K562 (cell line): ENCODE data around the gene KLHL22. TPM values are rescaled to one million over a fixed set of nuclear protein-coding genes. Genes with fewer than 3 reads are reported as not detected.

Experiments used
- ATAC-seq: fragments of 200-7000 bp; cut with Tn5 transposase; 3 replicates; pipeline ENCODE4 v1.9.1; 2020; ENCODE audit warnings: moderate library complexity
- BruUV-seq: library from RNA; stranded (reverse); fragments of 400-500 nt; replicated peaks from 2 replicates; lab custom pipeline; 2021; lab: Mats Ljungman, UMichigan
- CTCF ChIA-PET: fragments of 300-600 bp; formaldehyde crosslinking; extraction: SDS; loops from one replicate; lab custom pipeline; 2021; ENCODE audit warnings: low intra/inter-chr PET ratio; lab: Yijun Ruan, JAX
- POLR2A ChIA-PET: fragments of 300-600, 350-650 bp; sonication (Branson Sonifier 250); formaldehyde crosslinking; extraction: SDS; loops from one replicate; lab custom pipeline; 2021; ENCODE audit warnings: antibody characterized with exemption, inconsistent platforms; lab: Yijun Ruan, JAX
- DNase-seq, 4 experiments: peaks; one replicate each; pipeline versions ENCODE4 v3.0.0 to v3.0.0-alpha.2; 2011 to 2018; ENCODE audit warnings: low spot score in 3 of 4, mixed read lengths in 3 of 4; ENCODE audit errors: extremely low read depth in 1 of 4
- FAIRE-seq: peaks from 2 replicates; lab custom pipeline; 2011; peaks lifted over from hg19 to GRCh38; lab: Jason Lieb, UNC
- H2AFZ ChIP-seq: 2 replicates; pipeline ENCODE4 v1.6.0; 2011; ENCODE audit warnings: low read depth, low read length, control low read depth, inconsistent platforms
- H3K27ac ChIP-seq: fragments of 200-600 bp; 3 replicates; pipeline ENCODE4 v1.8.0; 2011; ENCODE audit warnings: low read depth, mild to moderate bottlenecking, control low read depth, inconsistent platforms, low read length, moderate library complexity, mixed read lengths; ENCODE audit errors: extremely low read depth
- H3K27me3 ChIP-seq, 2 experiments: fragments of 300-600 bp in 1 of 2; 2 replicates in 1 of 2; 3 replicates in 1 of 2; pipeline versions ENCODE4 v1.6.0 to v1.8.0; 2011; ENCODE audit warnings: inconsistent platforms in 2 of 2, low read length in 2 of 2, mild to moderate bottlenecking in 1 of 2, mixed read lengths in 1 of 2, moderate library complexity in 1 of 2; ENCODE audit not compliant: control insufficient read depth in 2 of 2, insufficient read depth in 2 of 2
- H3K36me3 ChIP-seq: fragments of 300-600 bp; 3 replicates; pipeline ENCODE4 v1.8.0; 2011; ENCODE audit warnings: mild to moderate bottlenecking, low read length, inconsistent platforms; ENCODE audit not compliant: control insufficient read depth, insufficient read depth
- H3K4me1 ChIP-seq, 2 experiments: fragments of 200-600 bp in 1 of 2; replicated peaks in 1 of 2; 2 replicates in 1 of 2; 3 replicates in 1 of 2; pipeline versions ENCODE4 v1.5.1 to v1.8.0; 2011; ENCODE audit warnings: inconsistent platforms in 2 of 2, low read length in 2 of 2, mild to moderate bottlenecking in 1 of 2, mixed read lengths in 1 of 2, moderate library complexity in 1 of 2; ENCODE audit not compliant: control insufficient read depth in 2 of 2, insufficient read depth in 2 of 2
- H3K4me2 ChIP-seq: 2 replicates; pipeline ENCODE4 v1.6.1; 2011; ENCODE audit warnings: low read length, control low read depth, inconsistent platforms, mixed read lengths; ENCODE audit not compliant: insufficient read depth
- H3K4me3 ChIP-seq: fragments of 200-600 bp; sonication (generic), shearing (Covaris generic); 2 replicates; pipeline ENCODE4 v1.5.1; 2016; ENCODE audit warnings: control low read depth, inconsistent platforms
- H3K79me2 ChIP-seq: fragments of 200-600 bp; 3 replicates; pipeline ENCODE4 v1.8.0; 2011; ENCODE audit warnings: low read length, inconsistent platforms; ENCODE audit not compliant: control insufficient read depth, insufficient read depth
- H3K9ac ChIP-seq, 2 experiments: 2 replicates each; pipeline versions ENCODE4 v1.6.0 to v1.6.1; 2011; ENCODE audit warnings: low read depth in 2 of 2, low read length in 2 of 2, control low read depth in 1 of 2, inconsistent platforms in 1 of 2, mild to moderate bottlenecking in 1 of 2, mixed read lengths in 1 of 2; ENCODE audit not compliant: insufficient read depth in 1 of 2
- H3K9me1 ChIP-seq: one replicate; pipeline ENCODE4 v1.6.0; 2011; ENCODE audit warnings: inconsistent platforms, mild to moderate bottlenecking, low read length, moderate library complexity; ENCODE audit not compliant: control insufficient read depth, insufficient read depth
- H3K9me3 ChIP-seq: replicated peaks from 2 replicates; pipeline ENCODE4 v1.5.1; 2011; ENCODE audit warnings: low read depth, low read length, inconsistent platforms; ENCODE audit not compliant: control insufficient read depth, insufficient read depth
- H4K20me1 ChIP-seq: replicated peaks from 2 replicates; pipeline ENCODE4 v1.6.1; 2011; ENCODE audit warnings: low read length, inconsistent platforms, mixed read lengths; ENCODE audit not compliant: control insufficient read depth, insufficient read depth
- AFF1 ChIP-seq, 2 experiments: fragments of 450-650 bp; IDR thresholded peaks; 2 replicates each; pipeline ENCODE4 v1.6.1; 2018; ENCODE audit warnings: mild to moderate bottlenecking in 2 of 2, low read depth in 1 of 2; ENCODE audit not compliant: partially characterized antibody in 2 of 2
- E2F6 ChIP-seq, 2 experiments: IDR thresholded peaks; 2 replicates each; pipeline ENCODE4 v1.6.1; 2011; ENCODE audit warnings: borderline replicate concordance in 1 of 2, control low read depth in 1 of 2, low read depth in 1 of 2, low read length in 1 of 2, mild to moderate bottlenecking in 1 of 2, mixed read lengths in 1 of 2, moderate library complexity in 1 of 2; ENCODE audit not compliant: insufficient read depth in 1 of 2, insufficient read length in 1 of 2, poor library complexity in 1 of 2, severe bottlenecking in 1 of 2; ENCODE audit errors: extremely low read depth in 1 of 2
- HCFC1 ChIP-seq: IDR thresholded peaks from 2 replicates; pipeline ENCODE4 v1.6.1; 2012; ENCODE audit warnings: low read depth, low read length, improper control_type of control experiment
- NR2C2 ChIP-seq, 2 experiments: fragments of 200-800 bp in 1 of 2; sonication (Bioruptor generic) in 1 of 2; sonication (generic) in 1 of 2; formaldehyde crosslinking in 1 of 2; IDR thresholded peaks; 2 replicates each; pipeline versions ENCODE4 v1.6.1 to v1.8.0; 2016 to 2022; ENCODE audit warnings: mild to moderate bottlenecking in 1 of 2, missing compliant biosample characterization in 1 of 2, missing genetic modification characterization in 1 of 2, missing genetic modification reagents in 1 of 2
- PHB2 ChIP-seq: fragments of 450-650 bp; IDR thresholded peaks from 2 replicates; pipeline ENCODE4 v1.6.1; 2017; ENCODE audit warnings: low read depth
- PHF8 ChIP-seq: fragments of 200-600 bp; sonication (generic); IDR thresholded peaks from 2 replicates; pipeline ENCODE4 v1.6.1; 2012; ENCODE audit warnings: mixed run types, mild to moderate bottlenecking, inconsistent platforms, low read length, moderate library complexity, borderline replicate concordance
- POLR2G ChIP-seq: fragments of 200-400 bp; formaldehyde crosslinking; IDR thresholded peaks from 2 replicates; pipeline ENCODE4 v1.6.1; 2017; ENCODE audit warnings: low read depth, mild to moderate bottlenecking, antibody characterized with exemption, low read length, moderate library complexity
- RBM17 ChIP-seq: fragments of 200-400 bp; formaldehyde crosslinking; IDR thresholded peaks from 2 replicates; pipeline ENCODE4 v1.6.1; 2017; ENCODE audit warnings: low read depth, mild to moderate bottlenecking, low read length, borderline replicate concordance
- SRSF3 ChIP-seq: fragments of 200-400 bp; formaldehyde crosslinking; IDR thresholded peaks from 2 replicates; pipeline ENCODE4 v1.6.1; 2016; ENCODE audit warnings: mild to moderate bottlenecking, low read length, moderate library complexity; ENCODE audit not compliant: insufficient read depth
- ZKSCAN8 ChIP-seq: fragments of 200-800 bp; sonication (Bioruptor generic); IDR thresholded peaks from 2 replicates; pipeline ENCODE4 v1.6.1; 2016; ENCODE audit warnings: missing genetic modification characterization, missing compliant biosample characterization
- ZNF274 ChIP-seq: IDR thresholded peaks from 2 replicates; pipeline ENCODE4 v1.6.1; 2011; ENCODE audit warnings: low read depth, mild to moderate bottlenecking, low read length, moderate library complexity, borderline replicate concordance
- ZNF277 ChIP-seq: fragments of 250-450 bp; sonication (Bioruptor Pico); IDR thresholded peaks from 2 replicates; pipeline ENCODE4 v1.8.0; 2022; ENCODE audit warnings: inconsistent platforms, mild to moderate bottlenecking, moderate library complexity, borderline replicate concordance
- ZNF511 ChIP-seq: sonication (generic); formaldehyde crosslinking; IDR thresholded peaks from 2 replicates; pipeline ENCODE4 v1.8.0; 2022; ENCODE audit warnings: mild to moderate bottlenecking, missing genetic modification reagents
- ZNF696 ChIP-seq: fragments of 250-450 bp; sonication (Bioruptor Pico); conservative IDR thresholded peaks from 2 replicates; pipeline ENCODE4 v1.4.0; 2020; ENCODE audit warnings: mild to moderate bottlenecking, moderate library complexity
- WGBS: fragments of 100-300 bp; shearing (Covaris generic); methylation state at CpG from one replicate; pipeline ENCODE4 v1.1.6; 2016; ENCODE audit warnings: low coverage, mixed read lengths; ENCODE audit not compliant: insufficient coverage; ENCODE audit errors: missing lambda C conversion rate; 5-methylcytosine and 5-hydroxymethylcytosine counted together
- in situ Hi-C: fragments of 300-500 bp; cut with MboI; formaldehyde crosslinking; loops from 4 replicates; pipeline ENCODE4 v1.15.0; 2018; ENCODE audit warnings: inconsistent platforms, mixed read lengths
- intact Hi-C: fragments of 100-400 bp; cut with micrococcal nuclease; formaldehyde crosslinking; loops from 2 replicates; pipeline ENCODE4 v1.14.2; 2022
- polyA plus RNA-seq, 8 experiments: library from polyadenylated mRNA; depleted of rRNA in 4 of 8; stranded (reverse) in 5 of 8; unstranded in 3 of 8; fragments of >200 nt; fragmentation: Nextera tagmentation in 2 of 8; fragmentation: Illumina TruSeq in 1 of 8; extraction: Ambion mirVana in 2 of 8; extraction: Trizol in 1 of 8; gene quantifications; 2 replicates each; pipeline versions ENCODE4 v1.2.1 to v1.2.3, GENCODE V29; 2011 to 2014; ENCODE audit warnings: inconsistent platforms in 1 of 8, missing spikeins in 1 of 8
- total RNA-seq, 7 experiments: library from RNA; depleted of rRNA in 6 of 7; stranded (reverse); fragments of >200 nt in 6 of 7; fragmentation: Illumina TruSeq in 2 of 7; extraction: Trizol in 2 of 7; gene quantifications; 2 replicates each; pipeline versions ENCODE4 v1.2.1 to v1.2.3, GENCODE V29; 2011 to 2021; ENCODE audit warnings: low replicate concordance in 1 of 7

Gene KLHL22
- total and polyA plus RNA-seq, 9 of the 15 experiments (the other 6 are each of a cell fraction or from before 2014, with no cell fraction given), result 1.3 to 25.6 (median 15.2) TPM

- FAIRE-seq (no peak), DNase-seq (no peak), ATAC-seq (no peak)
- Histone ChIP-seq H3K9me3 (no peaks in the 10 kb centered on the region), H2AFZ (no peak overlapping the region), H4K20me1 (peaks cover 8% of the 10 kb centered on the region), H3K4me1 (peaks cover 12 to 20% of the 10 kb centered on the region in 2 experiments; a peak in 4 of 5 replicates), H3K36me3 (peaks cover 2% of the 10 kb centered on the region; the same call in 1 of the 3 replicates), H3K4me2 (no peak overlapping the region), H3K79me2 (peaks cover 18% of the 10 kb centered on the region), H3K27ac (no peak overlapping the region), H3K9ac (peak overlapping the region in 1 of 2 experiments; percentile 27; a peak in 2 of 4 replicates), H3K9me1 (peaks cover 7% of the 10 kb centered on the region), H3K27me3 (no peaks in the 10 kb centered on the region), H3K4me3 (no peak overlapping the region)
- no TSS peak for BruUV-seq
- WGBS, result 23% methylated on average over 2 of the region's 2 CpGs
- in situ Hi-C loops, result no loop called here
- ChIA-PET CTCF (no interaction called here), POLR2A (interaction anchor here (0.7 to 39.5 kb wide), 3 partner anchors 14 to 1303 kb away, joined by 3 to 1693 read pairs (median 6); no protein-coding TSS in a partner anchor)
- intact Hi-C loops, result loop anchor here (10.0 kb wide), 1 partner anchor 411 kb away; the partner anchor contains the start of gene CRKL
- TF ChIP-seq HCFC1, result no peak
- no peak for TF ChIP-seq ZKSCAN8 (CRISPR knock-in tag)
- no peak for TF ChIP-seq PHB2
- no peak for TF ChIP-seq ZNF511 (CRISPR knock-in tag)
- TF ChIP-seq RBM17, result no peak
- TF ChIP-seq AFF1 (IDR thresholded peaks at IDR 0.05; ENCODE audit: low read depth in 1 of 2, partially characterized antibody in 2 of 2), result no peak
- TF ChIP-seq ZNF277 (CRISPR knock-in tag), result 0 out of 2 replicates have a peak, but pooled peaks have one; percentile 24
- no peak for TF ChIP-seq ZNF274
- no peak for TF ChIP-seq SRSF3
- no peak for TF ChIP-seq PHF8
- no peak for TF ChIP-seq E2F6 (IDR thresholded peaks at IDR 0.05; ENCODE audit: borderline replicate concordance in 1 of 2, extremely low read depth in 1 of 2, insufficient read depth in 1 of 2, insufficient read length in 1 of 2, low read depth in 1 of 2, low read length in 1 of 2, poor library complexity in 1 of 2, severe bottlenecking in 1 of 2)
- no peak for TF ChIP-seq POLR2G
- no peak for TF ChIP-seq NR2C2 (CRISPR knock-in tag; IDR thresholded peaks at IDR 0.05)
- TF ChIP-seq NR2C2 (tag; IDR thresholded peaks at IDR 0.05), result no peak
- no peak for TF ChIP-seq ZNF696 (CRISPR knock-in tag)
These were observed 8.2 kb upstream of the KLHL22 start for GRCh38 chr22:20503816-20504215.
